GM12878 (cell line): Measurements from ENCODE around the gene PHACTR1.

Source experiments
- BRCA1 ChIP-seq: IDR thresholded peaks from 2 replicates; pipeline ENCODE4 v1.6.1; 2011; ENCODE audit warnings: low read depth, low read length, improper control_type of control experiment
- CBFB ChIP-seq: IDR thresholded peaks from 2 replicates; pipeline ENCODE4 v1.6.1; 2016; ENCODE audit warnings: antibody characterized with exemption, low read depth
- CEBPB ChIP-seq, 2 experiments: fragments of 150-350 bp in 1 of 2; IDR thresholded peaks; 2 replicates each; pipeline ENCODE4 v1.6.1; 2012 to 2014; ENCODE audit warnings: low read depth in 2 of 2, low read length in 2 of 2, borderline replicate concordance in 1 of 2, inconsistent platforms in 1 of 2
- CREB1 ChIP-seq: IDR thresholded peaks from 2 replicates; pipeline ENCODE4 v1.6.1; 2012; ENCODE audit warnings: low read depth, mild to moderate bottlenecking, inconsistent platforms
- CTCF ChIP-seq, 3 experiments: IDR thresholded peaks in 2 of 3; conservative IDR thresholded peaks in 1 of 3; 2 replicates each; pipeline ENCODE4 v1.5.1; 2011; ENCODE audit warnings: low read depth in 3 of 3, low read length in 3 of 3, mild to moderate bottlenecking in 3 of 3, control low read depth in 2 of 3, moderate library complexity in 2 of 3, inconsistent platforms in 1 of 3, mixed read lengths in 1 of 3; ENCODE audit not compliant: control insufficient read depth in 2 of 3, insufficient read depth in 1 of 3; ENCODE audit errors: extremely low read depth in 1 of 3
- E2F8 ChIP-seq: fragments of 450-650 bp; IDR thresholded peaks from 2 replicates; pipeline ENCODE4 v1.6.1; 2018; ENCODE audit warnings: mild to moderate bottlenecking, low read depth, moderate library complexity; ENCODE audit not compliant: partially characterized antibody
- GABPA ChIP-seq: IDR thresholded peaks from 2 replicates; pipeline ENCODE4 v1.6.1; 2014; ENCODE audit warnings: antibody characterized with exemption, low read depth, mild to moderate bottlenecking, inconsistent platforms
- JUND ChIP-seq: IDR thresholded peaks from 2 replicates; pipeline ENCODE4 v1.6.1; 2012; ENCODE audit warnings: low read depth, mild to moderate bottlenecking, low read length, improper control_type of control experiment, moderate library complexity
- POLR2A ChIP-seq: IDR thresholded peaks from 2 replicates; pipeline ENCODE4 v1.6.1; 2011; ENCODE audit warnings: low read depth, mild to moderate bottlenecking, low read length

GRCh38 chr6:13272131-13273046 is 555.8 kb downstream of the PHACTR1 start:
- TF ChIP-seq CEBPB (IDR thresholded peaks at IDR 0.05; ENCODE audit: borderline replicate concordance in 1 of 2, low read depth in 2 of 2, low read length in 2 of 2) = no peak
- TF ChIP-seq JUND = no peak
- peak in 2 of 3 experiments; percentile 20 to 37; a peak in 3 of 6 replicates for TF ChIP-seq CTCF (IDR thresholded peaks at IDR 0.05 in 2 of 3, conservative IDR thresholded peaks at IDR 0.05 in 1 of 3; ENCODE audit: control insufficient read depth in 2 of 3, extremely low read depth in 1 of 3, insufficient read depth in 1 of 3, low read depth in 3 of 3, low read length in 3 of 3)
- TF ChIP-seq BRCA1 = no peak
- no peak for TF ChIP-seq E2F8
- TF ChIP-seq CBFB = peak; percentile 61; the same call in 1 of the 2 replicates
- no peak for TF ChIP-seq GABPA
- TF ChIP-seq POLR2A = peak; percentile 86
- peak; percentile 88 for TF ChIP-seq CREB1
